Common myeloid progenitor, CD34-positive (primary cell): Measurements from ENCODE around the gene SCGN.

Experiments used
- CTCF ChIA-PET: fragments of 350-600 bp; sonication (Branson Sonifier 250); formaldehyde crosslinking; loops from one replicate; lab custom pipeline; 2021; ENCODE audit warnings: antibody characterized with exemption; lab: Charles Lee
- POLR2A ChIA-PET: fragments of 350-600 bp; sonication (Branson Sonifier 250); formaldehyde crosslinking; loops from one replicate; lab custom pipeline; 2021; ENCODE audit warnings: antibody characterized with exemption; lab: Charles Lee
- DNase-seq, 3 donors: peaks; one replicate each; pipeline versions ENCODE4 v3.0.0 to v3.0.0-alpha.2; 2013
- H3K27ac ChIP-seq, 2 experiments: 1 replicate in 1 of 2; 2 replicates in 1 of 2; pipeline ENCODE4 v1.7.0; 2013; ENCODE audit warnings: inconsistent platforms in 2 of 2, low read length in 2 of 2, mild to moderate bottlenecking in 2 of 2, low read depth in 1 of 2, moderate library complexity in 1 of 2; ENCODE audit not compliant: severe bottlenecking in 2 of 2, insufficient read depth in 1 of 2, poor library complexity in 1 of 2
- H3K27me3 ChIP-seq, 5 experiments: replicated peaks in 2 of 5; 1 replicate in 3 of 5; 2 replicates in 2 of 5; pipeline versions ENCODE4 v1.6.1 to v1.7.0; 2013; ENCODE audit warnings: low read length in 4 of 5, mild to moderate bottlenecking in 2 of 5, moderate library complexity in 2 of 5, inconsistent platforms in 1 of 5; ENCODE audit not compliant: insufficient read depth in 5 of 5, control insufficient read depth in 4 of 5
- H3K36me3 ChIP-seq, 4 experiments: 1 replicate in 2 of 4; 2 replicates in 2 of 4; pipeline versions ENCODE4 v1.6.1 to v1.7.0; 2013; ENCODE audit warnings: low read length in 3 of 4, control low read depth in 1 of 4, mild to moderate bottlenecking in 1 of 4; ENCODE audit not compliant: control insufficient read depth in 4 of 4, insufficient read depth in 4 of 4
- H3K4me1 ChIP-seq, 4 experiments: 1 replicate in 3 of 4; 2 replicates in 1 of 4; pipeline versions ENCODE4 v1.6.1 to v1.7.1; 2013; ENCODE audit warnings: low read length in 3 of 4, mild to moderate bottlenecking in 3 of 4, control low read depth in 1 of 4, inconsistent platforms in 1 of 4, moderate library complexity in 1 of 4; ENCODE audit not compliant: control insufficient read depth in 4 of 4, insufficient read depth in 4 of 4; ENCODE audit errors: control extremely low read depth in 1 of 4
- H3K4me3 ChIP-seq, 7 experiments: 1 replicate in 4 of 7; 2 replicates in 3 of 7; pipeline versions ENCODE4 v1.5.1 to v1.7.0; 2013; ENCODE audit warnings: mild to moderate bottlenecking in 7 of 7, low read length in 6 of 7, moderate library complexity in 6 of 7, inconsistent platforms in 2 of 7, low read depth in 2 of 7, control low read depth in 1 of 7; ENCODE audit not compliant: insufficient read depth in 4 of 7, control insufficient read depth in 1 of 7; ENCODE audit errors: extremely low read depth in 1 of 7
- H3K9me3 ChIP-seq, 5 experiments: 1 replicate in 4 of 5; 2 replicates in 1 of 5; pipeline versions ENCODE4 v1.6.1 to v1.7.1; 2013; ENCODE audit warnings: low read length in 4 of 5, mild to moderate bottlenecking in 2 of 5, inconsistent platforms in 1 of 5, low read depth in 1 of 5, moderate library complexity in 1 of 5; ENCODE audit not compliant: control insufficient read depth in 4 of 5, insufficient read depth in 2 of 5; ENCODE audit errors: control extremely low read depth in 1 of 5
- WGBS: methylation state at CpG from one replicate; pipeline ENCODE4 v1.1.5; 2013; ENCODE audit not compliant: insufficient coverage; 5-methylcytosine and 5-hydroxymethylcytosine counted together

The SCGN gene

GRCh38 chr6:25699649-25700048 is 47.6 kb downstream of the SCGN start:
- Histone ChIP-seq H3K27me3 (peaks cover 0 to 2% (median 0%) of the 10 kb centered on the region in 5 experiments), H3K4me3 (no peak overlapping the region), H3K4me1 (no peaks in the 10 kb centered on the region), H3K36me3 (no peaks in the 10 kb centered on the region), H3K9me3 (no peaks in the 10 kb centered on the region), H3K27ac (no peak overlapping the region)
- DNase-seq = no peak
- CTCF ChIA-PET = interaction anchor here (0.6 kb wide), 1 partner anchor 20 kb away, joined by 3 read pairs; no protein-coding TSS in a partner anchor
- WGBS = 100% methylated on average over 4 of the region's 4 CpGs
- POLR2A ChIA-PET = no interaction called here

DNA sequence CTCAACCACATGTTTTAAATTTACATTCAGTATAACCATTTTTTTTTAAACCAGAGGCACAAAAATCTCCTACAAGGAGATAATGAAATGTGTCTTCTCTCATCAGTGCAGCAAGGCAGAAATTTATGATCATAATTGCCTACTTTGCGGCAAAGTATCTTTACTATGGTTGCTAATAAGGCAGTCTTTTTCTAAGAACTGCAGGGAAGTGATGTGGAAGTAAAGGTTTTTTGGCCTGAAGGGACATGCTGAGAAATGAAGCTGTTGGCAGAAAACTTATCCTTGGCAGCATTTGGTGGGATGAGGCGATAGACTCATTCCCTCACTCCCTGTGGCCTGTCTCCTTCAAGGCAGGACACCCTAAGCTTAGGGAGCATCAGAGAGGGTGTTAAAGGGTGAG is 48.7 kb downstream of the SCGN start:
- Histone ChIP-seq H3K27ac (no peak overlapping the region), H3K4me3 (no peak overlapping the region), H3K9me3 (no peaks in the 10 kb centered on the region), H3K4me1 (no peaks in the 10 kb centered on the region), H3K27me3 (peaks cover 0 to 2% (median 0%) of the 10 kb centered on the region in 5 experiments), H3K36me3 (no peaks in the 10 kb centered on the region)
- DNase-seq = no peak
- POLR2A ChIA-PET = no interaction called here
- CTCF ChIA-PET = no interaction called here
- WGBS = 100% methylated on average over 2 of the region's 2 CpGs

DNA sequence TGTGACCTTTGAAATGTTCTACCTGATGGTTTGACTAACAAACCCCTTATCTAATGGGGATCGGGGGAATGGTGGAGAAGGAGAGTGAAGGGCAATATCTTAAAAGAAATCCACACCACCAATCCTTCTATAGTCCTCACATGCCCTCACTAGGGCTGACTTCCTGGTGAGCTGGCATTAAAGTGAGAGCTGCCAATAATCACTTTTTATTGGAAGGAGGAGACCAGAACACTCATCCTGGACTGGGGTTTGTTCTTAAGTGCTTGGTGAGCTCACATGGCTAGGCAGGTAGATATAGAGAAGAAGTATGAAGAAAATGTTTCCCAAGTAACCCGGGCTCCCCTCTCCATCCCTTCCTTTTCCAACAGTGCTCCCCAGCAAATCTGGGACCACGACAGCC is 49.8 kb downstream of the SCGN start:
- H3K27me3 ChIP-seq = peaks cover 0 to 2% (median 0%) of the 10 kb centered on the region in 5 experiments
- no peaks in the 10 kb centered on the region for H3K4me1 ChIP-seq
- H3K9me3 ChIP-seq = no peaks in the 10 kb centered on the region
- ChIA-PET POLR2A (no interaction called here), CTCF (interaction anchor here (1.4 kb wide), 1 partner anchor 18 kb away, joined by 5 read pairs; no protein-coding TSS in a partner anchor)
- no CpG with 5 or more reads among the region's 3 CpGs for WGBS
- no peaks in the 10 kb centered on the region for H3K36me3 ChIP-seq
- H3K27ac ChIP-seq = no peak overlapping the region
- DNase-seq = no peak
- no peak overlapping the region for H3K4me3 ChIP-seq

DNA sequence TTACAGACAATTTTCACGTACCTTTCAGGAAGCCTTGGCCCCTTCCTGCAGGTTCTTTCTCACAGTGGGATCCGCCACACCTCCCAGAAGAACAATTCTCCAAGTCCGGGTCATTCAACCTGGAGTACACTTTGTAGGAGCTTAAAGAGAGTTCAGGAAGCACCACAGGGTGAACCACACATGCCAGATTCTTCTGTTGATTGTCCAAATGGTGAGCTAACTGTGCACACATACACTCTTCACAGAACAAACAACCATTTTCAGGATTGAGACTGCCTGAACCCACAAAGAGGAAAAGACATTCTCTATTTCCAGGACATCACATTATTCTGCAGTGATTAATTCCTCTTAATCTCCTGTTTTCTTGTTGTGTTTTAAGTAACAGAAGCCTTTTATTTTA is 51.0 kb downstream of the SCGN start:
- 86% methylated on average over 1 of the region's 3 CpGs for WGBS
- POLR2A ChIA-PET = no interaction called here
- CTCF ChIA-PET = interaction anchor here (3.4 kb wide), 1 partner anchor 16 kb away, joined by 21 read pairs; no protein-coding TSS in a partner anchor
- Histone ChIP-seq H3K27me3 (peaks cover 0 to 2% (median 0%) of the 10 kb centered on the region in 5 experiments), H3K4me3 (no peak overlapping the region), H3K36me3 (no peaks in the 10 kb centered on the region), H3K4me1 (no peaks in the 10 kb centered on the region), H3K27ac (no peak overlapping the region), H3K9me3 (no peaks in the 10 kb centered on the region)
- DNase-seq = no peak

DNA sequence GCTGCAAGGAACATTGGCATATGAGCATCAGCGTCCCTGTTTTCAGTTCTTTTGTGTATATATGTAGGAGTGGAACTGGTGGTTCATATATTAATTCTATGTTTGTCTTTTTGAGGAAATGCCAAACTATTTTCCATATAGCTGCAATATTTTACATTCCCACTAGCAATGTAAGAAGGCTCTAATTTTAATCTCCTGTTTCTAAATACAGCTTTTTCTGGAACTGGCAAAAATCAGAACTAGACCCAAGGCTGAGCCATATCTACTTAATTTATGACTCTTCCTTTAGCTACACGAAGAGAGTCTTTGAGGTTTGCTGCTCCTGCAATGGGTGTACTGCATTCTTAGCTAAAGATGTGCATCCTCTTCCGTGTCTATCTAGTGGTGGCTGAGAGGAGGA is 52.0 kb downstream of the SCGN start:
- ChIA-PET POLR2A (no interaction called here), CTCF (interaction anchor here (1.2 to 3.4 kb wide), 2 partner anchors 15 to 23 kb away, joined by 3 to 21 read pairs; a partner anchor contains a TSS)
- Histone ChIP-seq H3K27me3 (peaks cover 0 to 2% (median 0%) of the 10 kb centered on the region in 5 experiments), H3K4me3 (no peak overlapping the region), H3K36me3 (no peaks in the 10 kb centered on the region), H3K4me1 (no peaks in the 10 kb centered on the region), H3K27ac (no peak overlapping the region), H3K9me3 (no peaks in the 10 kb centered on the region)
- WGBS = 83% methylated on average over 1 of the region's 3 CpGs
- no peak for DNase-seq

GRCh38 chr6:25706314-25707014 is 54.4 kb downstream of the SCGN start:
- no peaks in the 10 kb centered on the region for H3K4me1 ChIP-seq
- ChIA-PET POLR2A (no interaction called here), CTCF (interaction anchor here (0.9 to 1.6 kb wide), 3 partner anchors 82 to 483 kb away, joined by 3 to 4 read pairs (median 3); no protein-coding TSS in a partner anchor)
- no peaks in the 10 kb centered on the region for H3K9me3 ChIP-seq
- WGBS = 96% methylated on average over 5 of the region's 6 CpGs
- H3K36me3 ChIP-seq = no peaks in the 10 kb centered on the region
- peaks cover 0 to 2% (median 0%) of the 10 kb centered on the region in 5 experiments for H3K27me3 ChIP-seq
- DNase-seq = no peak
- H3K27ac ChIP-seq = no peak overlapping the region
- no peak overlapping the region for H3K4me3 ChIP-seq

GRCh38 chr6:25709761-25710160 is 57.7 kb downstream of the SCGN start:
- DNase-seq = peak in 1 of 3 donors; percentile 19
- CTCF ChIA-PET = interaction anchor here (0.7 to 1.4 kb wide), 3 partner anchors 8 to 101 kb away, joined by 3 to 4 read pairs (median 4); no protein-coding TSS in a partner anchor
- POLR2A ChIA-PET = no interaction called here
- no peak overlapping the region for H3K27ac ChIP-seq
- no peaks in the 10 kb centered on the region for H3K9me3 ChIP-seq
- no peak overlapping the region for H3K4me3 ChIP-seq
- H3K4me1 ChIP-seq = peaks cover 3 to 4% (median 3%) of the 10 kb centered on the region in 4 experiments
- WGBS = 98% methylated on average over 8 of the region's 10 CpGs
- no peaks in the 10 kb centered on the region for H3K36me3 ChIP-seq
- no peaks in the 10 kb centered on the region for H3K27me3 ChIP-seq
